Liver (tissue), 9 donors: ENCODE data around the gene SMG7. TPM values are rescaled to one million over a fixed set of nuclear protein-coding genes. Genes with fewer than 3 reads are reported as not detected.

Experiments
- DNase-seq: peaks from one replicate; pipeline ENCODE4 v3.0.0-alpha.2; 2017; ENCODE audit warnings: low spot score
- H3K27ac ChIP-seq, 2 donors: one replicate each; pipeline ENCODE4 v1.7.0; 2013; ENCODE audit warnings: inconsistent platforms in 2 of 2, low read length in 2 of 2, control low read depth in 1 of 2, low read depth in 1 of 2, mild to moderate bottlenecking in 1 of 2
- H3K27me3 ChIP-seq, 4 donors: one replicate each; pipeline versions ENCODE4 v1.6.1 to v1.7.0; 2013; ENCODE audit warnings: low read length in 3 of 4, inconsistent platforms in 1 of 4, mild to moderate bottlenecking in 1 of 4, moderate library complexity in 1 of 4; ENCODE audit not compliant: control insufficient read depth in 4 of 4, insufficient read depth in 4 of 4
- H3K36me3 ChIP-seq, 4 donors: one replicate each; pipeline versions ENCODE4 v1.6.1 to v1.7.0; 2013; ENCODE audit warnings: low read length in 3 of 4, mild to moderate bottlenecking in 3 of 4, low read depth in 1 of 4, moderate library complexity in 1 of 4; ENCODE audit not compliant: control insufficient read depth in 4 of 4, insufficient read depth in 3 of 4
- H3K4me1 ChIP-seq, 4 donors: one replicate each; pipeline versions ENCODE4 v1.6.1 to v1.7.0; 2013; ENCODE audit warnings: low read length in 3 of 4, mild to moderate bottlenecking in 3 of 4, moderate library complexity in 1 of 4; ENCODE audit not compliant: control insufficient read depth in 4 of 4, insufficient read depth in 4 of 4
- H3K4me3 ChIP-seq, 3 donors: one replicate each; pipeline versions ENCODE4 v1.6.1 to v1.7.0; 2013; ENCODE audit warnings: low read length in 3 of 3, control low read depth in 1 of 3, low read depth in 1 of 3, mild to moderate bottlenecking in 1 of 3
- H3K9ac ChIP-seq, 2 donors: one replicate each; pipeline ENCODE4 v1.7.0; 2013; ENCODE audit warnings: low read length in 2 of 2, mild to moderate bottlenecking in 2 of 2, moderate library complexity in 2 of 2, control low read depth in 1 of 2, low read depth in 1 of 2
- H3K9me3 ChIP-seq, 4 donors: one replicate each; pipeline versions ENCODE4 v1.6.1 to v1.7.0; 2013; ENCODE audit warnings: low read length in 3 of 4; ENCODE audit not compliant: control insufficient read depth in 4 of 4
- ATF3 ChIP-seq: IDR thresholded peaks from 2 replicates; pipeline ENCODE4 v1.6.1; 2016; ENCODE audit warnings: antibody characterized with exemption
- EGR1 ChIP-seq, 2 donors: IDR thresholded peaks; 2 replicates each; pipeline ENCODE4 v1.6.1; 2016 to 2018; ENCODE audit warnings: antibody characterized with exemption in 2 of 2, low read depth in 2 of 2
- FOXA1 ChIP-seq: IDR thresholded peaks from 2 replicates; pipeline ENCODE4 v1.6.1; 2016; ENCODE audit warnings: antibody characterized with exemption
- FOXA2 ChIP-seq: IDR thresholded peaks from 2 replicates; pipeline ENCODE4 v1.6.1; 2016; ENCODE audit warnings: antibody characterized with exemption
- GABPA ChIP-seq, 2 donors: IDR thresholded peaks in 1 of 2; conservative IDR thresholded peaks in 1 of 2; 2 replicates each; pipeline ENCODE4 v1.6.1; 2016; ENCODE audit warnings: antibody characterized with exemption in 2 of 2, mild to moderate bottlenecking in 1 of 2, moderate library complexity in 1 of 2
- HNF4A ChIP-seq, 2 donors: conservative IDR thresholded peaks; 2 replicates each; pipeline ENCODE4 v1.6.1; 2016; ENCODE audit warnings: antibody characterized with exemption in 2 of 2, mild to moderate bottlenecking in 2 of 2
- HNF4G ChIP-seq: IDR thresholded peaks from 2 replicates; pipeline ENCODE4 v1.6.1; 2016; ENCODE audit warnings: antibody characterized with exemption
- JUND ChIP-seq, 2 donors: IDR thresholded peaks; 2 replicates each; pipeline ENCODE4 v1.6.1; 2016; ENCODE audit warnings: antibody characterized with exemption in 2 of 2
- MAX ChIP-seq: IDR thresholded peaks from 2 replicates; pipeline ENCODE4 v1.6.1; 2016; ENCODE audit warnings: antibody characterized with exemption
- NR2F2 ChIP-seq: IDR thresholded peaks from 2 replicates; pipeline ENCODE4 v1.6.1; 2016; ENCODE audit warnings: antibody characterized with exemption
- RAD21 ChIP-seq, 2 donors: IDR thresholded peaks; 2 replicates each; pipeline ENCODE4 v1.6.1; 2016; ENCODE audit warnings: antibody characterized with exemption in 2 of 2, mild to moderate bottlenecking in 2 of 2
- RXRA ChIP-seq, 2 donors: IDR thresholded peaks; 2 replicates each; pipeline ENCODE4 v1.6.1; 2017 to 2018; ENCODE audit warnings: antibody characterized with exemption in 2 of 2, mild to moderate bottlenecking in 1 of 2
- SP1 ChIP-seq: IDR thresholded peaks from 2 replicates; pipeline ENCODE4 v1.6.1; 2018; ENCODE audit warnings: antibody characterized with exemption, mild to moderate bottlenecking
- TAF1 ChIP-seq: conservative IDR thresholded peaks from 2 replicates; pipeline ENCODE4 v1.6.1; 2016; ENCODE audit warnings: antibody characterized with exemption, mild to moderate bottlenecking
- YY1 ChIP-seq: IDR thresholded peaks from 2 replicates; pipeline ENCODE4 v1.6.1; 2016; ENCODE audit warnings: antibody characterized with exemption, mild to moderate bottlenecking
- ZBTB33 ChIP-seq: IDR thresholded peaks from 2 replicates; pipeline ENCODE4 v1.6.1; 2016; ENCODE audit warnings: antibody characterized with exemption
- WGBS: extraction: QIAGEN DNeasy Blood & Tissue Kit; methylation state at CpG from one replicate; pipeline ENCODE4 v1.1.7; 2013; 5-methylcytosine and 5-hydroxymethylcytosine counted together
- polyA plus RNA-seq, 2 donors: library from polyadenylated mRNA; stranded (reverse) in 1 of 2; unstranded in 1 of 2; fragments of 200-250 nt in 1 of 2; fragments of >200 nt in 1 of 2; fragmentation: Nextera tagmentation in 1 of 2; extraction: Ambion mirVana in 1 of 2; gene quantifications; one replicate each; pipeline versions ENCODE4 v1.2.1 to v1.2.3, GENCODE V29; 2013 to 2015
- total RNA-seq, 2 donors: library from RNA; depleted of rRNA; stranded (reverse); fragments of >200 nt; gene quantifications; one replicate each; pipeline ENCODE4 v1.2.3, GENCODE V29; 2014
- TF ChIP-seq, protein P1 (sequence below): fragments of 150-350 bp; IDR thresholded peaks from 2 replicates; pipeline ENCODE4 v1.5.1; 2017; ENCODE audit warnings: improper control_type of control experiment, low read depth, low read length; ENCODE audit not compliant: missing input control
- TF ChIP-seq, protein P2 (sequence below): IDR thresholded peaks from 2 replicates; pipeline ENCODE4 v1.6.1; 2016; ENCODE audit warnings: antibody characterized with exemption, mild to moderate bottlenecking
- donor health status: healthy.
- donor health status: healthy.
- donor health status: healthy.
- donor health status: healthy.
- donor health status: healthy.

Gene SMG7
- total and polyA plus RNA-seq, 4 donors = 9.5 to 28.7 (median 13.6) TPM

DNA sequence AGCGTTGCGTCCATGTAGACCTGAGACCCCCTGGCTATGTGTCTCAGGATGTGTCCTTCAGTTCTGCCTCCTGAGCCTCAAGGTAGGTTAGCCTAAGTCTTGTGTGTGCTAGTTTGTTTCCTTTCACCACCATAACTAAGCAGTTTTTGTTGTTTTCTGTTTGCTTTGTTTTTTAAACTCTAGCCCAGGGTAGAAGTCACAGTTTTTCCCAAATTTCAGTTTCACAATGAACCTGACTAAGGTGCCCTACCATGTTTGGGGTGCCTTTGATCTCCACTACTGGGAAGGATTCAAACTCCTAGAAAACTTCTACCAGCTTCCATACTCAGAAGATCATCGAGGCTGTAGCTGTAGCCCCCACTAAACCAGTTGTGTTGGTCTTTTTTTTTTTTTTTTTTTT, 14.8 kb upstream of the SMG7 start (continued):
- TF ChIP-seq TAF1 = no peak
- TF ChIP-seq JUND (IDR thresholded peaks at IDR 0.05) = no peak
- no peak for TF ChIP-seq EGR1 (IDR thresholded peaks at IDR 0.05; ENCODE audit: low read depth in 2 of 2)
- TF ChIP-seq SP1 = peak; percentile 34
- TF ChIP-seq ATF3 = no peak
- TF ChIP-seq HNF4G = no peak

GRCh38 chr1:183460596-183460995, 11.7 kb upstream of the SMG7 start:
- Histone ChIP-seq H3K4me3 (peak overlapping the region in 1 of 3 donors; percentile 4), H3K9me3 (no peaks in the 10 kb centered on the region), H3K36me3 (no peaks in the 10 kb centered on the region), H3K4me1 (peaks cover 0 to 14% (median 4%) of the 10 kb centered on the region in 4 donors), H3K27me3 (no peaks in the 10 kb centered on the region), H3K9ac (no peak overlapping the region), H3K27ac (peak overlapping the region in 1 of 2 donors; percentile 37)
- WGBS = 34% methylated on average over 2 of the region's 2 CpGs
- DNase-seq = no peak
- TF ChIP-seq FOXA1 (no peak), EGR1 (IDR thresholded peaks at IDR 0.05; ENCODE audit: low read depth in 2 of 2) (no peak), RXRA (IDR thresholded peaks at IDR 0.05) (peak; percentile 8 to 10), NR2F2 (no peak), RAD21 (IDR thresholded peaks at IDR 0.05) (no peak), TAF1 (no peak), MAX (no peak), FOXA2 (no peak), ATF3 (no peak), HNF4G (peak; percentile 25), GABPA (IDR thresholded peaks at IDR 0.05 in 1 of 2, conservative IDR thresholded peaks at IDR 0.05 in 1 of 2) (no peak), JUND (IDR thresholded peaks at IDR 0.05) (no peak), ZBTB33 (no peak), YY1 (no peak), SP1 (peak; percentile 64), HNF4A (conservative IDR thresholded peaks at IDR 0.05) (peak; percentile 70 to 85)
- TF ChIP-seq, protein P1, sequence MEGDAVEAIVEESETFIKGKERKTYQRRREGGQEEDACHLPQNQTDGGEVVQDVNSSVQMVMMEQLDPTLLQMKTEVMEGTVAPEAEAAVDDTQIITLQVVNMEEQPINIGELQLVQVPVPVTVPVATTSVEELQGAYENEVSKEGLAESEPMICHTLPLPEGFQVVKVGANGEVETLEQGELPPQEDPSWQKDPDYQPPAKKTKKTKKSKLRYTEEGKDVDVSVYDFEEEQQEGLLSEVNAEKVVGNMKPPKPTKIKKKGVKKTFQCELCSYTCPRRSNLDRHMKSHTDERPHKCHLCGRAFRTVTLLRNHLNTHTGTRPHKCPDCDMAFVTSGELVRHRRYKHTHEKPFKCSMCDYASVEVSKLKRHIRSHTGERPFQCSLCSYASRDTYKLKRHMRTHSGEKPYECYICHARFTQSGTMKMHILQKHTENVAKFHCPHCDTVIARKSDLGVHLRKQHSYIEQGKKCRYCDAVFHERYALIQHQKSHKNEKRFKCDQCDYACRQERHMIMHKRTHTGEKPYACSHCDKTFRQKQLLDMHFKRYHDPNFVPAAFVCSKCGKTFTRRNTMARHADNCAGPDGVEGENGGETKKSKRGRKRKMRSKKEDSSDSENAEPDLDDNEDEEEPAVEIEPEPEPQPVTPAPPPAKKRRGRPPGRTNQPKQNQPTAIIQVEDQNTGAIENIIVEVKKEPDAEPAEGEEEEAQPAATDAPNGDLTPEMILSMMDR = no peak
- TF ChIP-seq, protein P2, sequence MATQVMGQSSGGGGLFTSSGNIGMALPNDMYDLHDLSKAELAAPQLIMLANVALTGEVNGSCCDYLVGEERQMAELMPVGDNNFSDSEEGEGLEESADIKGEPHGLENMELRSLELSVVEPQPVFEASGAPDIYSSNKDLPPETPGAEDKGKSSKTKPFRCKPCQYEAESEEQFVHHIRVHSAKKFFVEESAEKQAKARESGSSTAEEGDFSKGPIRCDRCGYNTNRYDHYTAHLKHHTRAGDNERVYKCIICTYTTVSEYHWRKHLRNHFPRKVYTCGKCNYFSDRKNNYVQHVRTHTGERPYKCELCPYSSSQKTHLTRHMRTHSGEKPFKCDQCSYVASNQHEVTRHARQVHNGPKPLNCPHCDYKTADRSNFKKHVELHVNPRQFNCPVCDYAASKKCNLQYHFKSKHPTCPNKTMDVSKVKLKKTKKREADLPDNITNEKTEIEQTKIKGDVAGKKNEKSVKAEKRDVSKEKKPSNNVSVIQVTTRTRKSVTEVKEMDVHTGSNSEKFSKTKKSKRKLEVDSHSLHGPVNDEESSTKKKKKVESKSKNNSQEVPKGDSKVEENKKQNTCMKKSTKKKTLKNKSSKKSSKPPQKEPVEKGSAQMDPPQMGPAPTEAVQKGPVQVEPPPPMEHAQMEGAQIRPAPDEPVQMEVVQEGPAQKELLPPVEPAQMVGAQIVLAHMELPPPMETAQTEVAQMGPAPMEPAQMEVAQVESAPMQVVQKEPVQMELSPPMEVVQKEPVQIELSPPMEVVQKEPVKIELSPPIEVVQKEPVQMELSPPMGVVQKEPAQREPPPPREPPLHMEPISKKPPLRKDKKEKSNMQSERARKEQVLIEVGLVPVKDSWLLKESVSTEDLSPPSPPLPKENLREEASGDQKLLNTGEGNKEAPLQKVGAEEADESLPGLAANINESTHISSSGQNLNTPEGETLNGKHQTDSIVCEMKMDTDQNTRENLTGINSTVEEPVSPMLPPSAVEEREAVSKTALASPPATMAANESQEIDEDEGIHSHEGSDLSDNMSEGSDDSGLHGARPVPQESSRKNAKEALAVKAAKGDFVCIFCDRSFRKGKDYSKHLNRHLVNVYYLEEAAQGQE = no peak
